Measurements from ENCODE around the gene HMMR.
"Not testable (repeated sequence)": the region's sequence is repeated elsewhere in the genome, so short reads cannot be mapped to it uniquely, and the experiment has no call there.

The HMMR gene

GRCh38 chr5:163535290-163535689 is 74.9 kb downstream of the HMMR start:
- TF ChIP-seq CTCF (IDR thresholded peaks at IDR 0.05; ENCODE audit: insufficient read depth, low read depth, low read length, missing control alignments) = no peak
- no peak overlapping the region for H3K4me3 ChIP-seq (ENCODE audit: low read depth, low read length)
- DNase-seq (ENCODE audit: low read depth) = no peak

- not testable (repeated sequence) for DNase-seq (ENCODE audit: low read depth); H3K4me3 ChIP-seq (ENCODE audit: low read depth, low read length)
Observed at GRCh38 chr5:163536442-163536841, 76.0 kb downstream of the HMMR start.

GRCh38 chr5:163540696-163541095 is 80.3 kb downstream of the HMMR start:
- no peak overlapping the region for H3K4me3 ChIP-seq (ENCODE audit: low read depth, low read length)
- DNase-seq (ENCODE audit: low read depth) = no peak
- TF ChIP-seq CTCF (IDR thresholded peaks at IDR 0.05; ENCODE audit: insufficient read depth, low read depth, low read length, missing control alignments) = no peak
